Endothelial cell of umbilical vein (primary cell): ENCODE measurements around the gene OVOL1. TPM values are rescaled to one million over a fixed set of nuclear protein-coding genes. Genes with fewer than 3 reads are reported as not detected.

Experiments used
- BruUV-seq: library from RNA; stranded (reverse); fragments of 400-500 nt; replicated peaks from 2 replicates; lab custom pipeline; 2021; lab: Mats Ljungman, UMichigan
- CTCF ChIA-PET: fragments of 300-600, 350-600 bp; sonication (Branson Sonifier 250); formaldehyde crosslinking; loops from one replicate; lab custom pipeline; 2021; ENCODE audit warnings: antibody characterized with exemption, inconsistent platforms; lab: Charles Lee
- POLR2A ChIA-PET: fragments of 300-600, 350-600 bp; sonication (Branson Sonifier 250); formaldehyde crosslinking; loops from one replicate; lab custom pipeline; 2021; ENCODE audit warnings: antibody characterized with exemption, inconsistent platforms; lab: Charles Lee
- DNase-seq: peaks from one replicate; pipeline ENCODE4 v3.0.0-alpha.2; 2011; ENCODE audit warnings: low read depth, low spot score
- FAIRE-seq: peaks from 2 replicates; lab custom pipeline; 2011; peaks lifted over from hg19 to GRCh38; lab: Jason Lieb, UNC
- H2AFZ ChIP-seq: 2 replicates; pipeline ENCODE4 v1.6.0; 2012; ENCODE audit warnings: low read depth, low read length, control low read depth, inconsistent platforms
- H3K27ac ChIP-seq: 2 replicates; pipeline ENCODE4 v1.5.1; 2011; ENCODE audit warnings: low read depth, mild to moderate bottlenecking, control low read depth, low read length, moderate library complexity; ENCODE audit not compliant: insufficient read depth
- H3K27me3 ChIP-seq, 2 experiments: 2 replicates each; pipeline versions ENCODE4 v1.6.0 to v1.6.1; 2011; ENCODE audit warnings: low read length in 2 of 2, mixed read lengths in 1 of 2; ENCODE audit not compliant: control insufficient read depth in 2 of 2, insufficient read depth in 2 of 2
- H3K36me3 ChIP-seq, 2 experiments: 2 replicates in 1 of 2; 3 replicates in 1 of 2; pipeline ENCODE4 v1.5.1; 2011; ENCODE audit warnings: low read length in 2 of 2, mild to moderate bottlenecking in 1 of 2, moderate library complexity in 1 of 2; ENCODE audit not compliant: control insufficient read depth in 2 of 2, insufficient read depth in 2 of 2; ENCODE audit errors: extremely low read depth in 1 of 2
- H3K4me1 ChIP-seq: 3 replicates; pipeline ENCODE4 v1.5.1; 2011; ENCODE audit warnings: mild to moderate bottlenecking, low read length; ENCODE audit not compliant: control insufficient read depth, insufficient read depth; ENCODE audit errors: extremely low read depth
- H3K4me2 ChIP-seq: 2 replicates; pipeline ENCODE4 v1.6.1; 2011; ENCODE audit warnings: low read length, control low read depth, mixed read lengths; ENCODE audit not compliant: insufficient read depth
- H3K4me3 ChIP-seq, 3 experiments: fragments of 200-600 bp in 1 of 3; sonication (generic), shearing (Covaris generic) in 1 of 3; replicated peaks in 1 of 3; 2 replicates each; pipeline ENCODE4 v1.5.1; 2011 to 2016; ENCODE audit warnings: control low read depth in 3 of 3, low read length in 3 of 3, mild to moderate bottlenecking in 2 of 3, inconsistent platforms in 1 of 3, low read depth in 1 of 3, moderate library complexity in 1 of 3; ENCODE audit not compliant: insufficient read depth in 1 of 3
- H3K79me2 ChIP-seq: 2 replicates; pipeline ENCODE4 v1.6.0; 2012; ENCODE audit warnings: low read length, inconsistent platforms; ENCODE audit not compliant: control insufficient read depth, insufficient read depth
- H3K9ac ChIP-seq: replicated peaks from 2 replicates; pipeline ENCODE3; 2011; ENCODE audit warnings: low read length, control low read depth; ENCODE audit not compliant: insufficient read depth; ENCODE audit errors: extremely low read depth
- H3K9me1 ChIP-seq: replicated peaks from 3 replicates; pipeline ENCODE4 v1.6.0; 2011; ENCODE audit warnings: mild to moderate bottlenecking, low read length; ENCODE audit not compliant: control insufficient read depth, insufficient read depth; ENCODE audit errors: extremely low read depth
- H3K9me3 ChIP-seq: replicated peaks from 2 replicates; pipeline ENCODE4 v1.5.1; 2012; ENCODE audit warnings: low read length, inconsistent platforms; ENCODE audit not compliant: control insufficient read depth, insufficient read depth
- H4K20me1 ChIP-seq: replicated peaks from 2 replicates; pipeline ENCODE3; 2011; ENCODE audit warnings: mild to moderate bottlenecking, low read length; ENCODE audit not compliant: control insufficient read depth, insufficient read depth; ENCODE audit errors: extremely low read depth
- CTCF ChIP-seq, 2 donors: IDR thresholded peaks; 1 replicate in 1 of 2; 2 replicates in 1 of 2; pipeline ENCODE4 v1.5.1; 2011; ENCODE audit warnings: low read length in 2 of 2, mild to moderate bottlenecking in 2 of 2, moderate library complexity in 2 of 2, control low read depth in 1 of 2, inconsistent platforms in 1 of 2, low read depth in 1 of 2; ENCODE audit not compliant: insufficient read depth in 1 of 2; ENCODE audit errors: extremely low read depth in 1 of 2
- EZH2 ChIP-seq: IDR thresholded peaks from 2 replicates; pipeline ENCODE4 v1.6.1; 2012; ENCODE audit warnings: borderline replicate concordance, low read depth, mild to moderate bottlenecking, moderate library complexity, low read length, inconsistent platforms; ENCODE audit not compliant: severe bottlenecking
- FOS ChIP-seq: IDR thresholded peaks from 2 replicates; pipeline ENCODE4 v1.6.1; 2011; ENCODE audit warnings: mild to moderate bottlenecking, low read length, moderate library complexity, borderline replicate concordance; ENCODE audit not compliant: insufficient read depth
- GATA2 ChIP-seq: IDR thresholded peaks from 2 replicates; pipeline ENCODE4 v1.7.0; 2011; ENCODE audit warnings: low read depth, mild to moderate bottlenecking, moderate library complexity, mixed read lengths, low read length; ENCODE audit not compliant: insufficient read length, insufficient read depth
- JUN ChIP-seq: IDR thresholded peaks from 2 replicates; pipeline ENCODE4 v1.6.1; 2011; ENCODE audit warnings: borderline replicate concordance, low read depth; ENCODE audit not compliant: insufficient read length, insufficient read depth
- MAX ChIP-seq: IDR thresholded peaks from 2 replicates; pipeline ENCODE4 v1.6.1; 2011; ENCODE audit not compliant: insufficient read depth, insufficient read length
- MYC ChIP-seq: IDR thresholded peaks from one replicate; pipeline ENCODE4 v1.6.1; 2011; ENCODE audit warnings: mild to moderate bottlenecking, low read depth, low read length
- POLR2A ChIP-seq: IDR thresholded peaks from 2 replicates; pipeline ENCODE4 v1.6.1; 2012; ENCODE audit warnings: low read depth, mild to moderate bottlenecking, control low read depth, low read length
- POLR2AphosphoS5 ChIP-seq: IDR thresholded peaks from 2 replicates; pipeline ENCODE4 v1.6.1; 2012; ENCODE audit warnings: low read depth, mild to moderate bottlenecking, control low read depth, low read length, moderate library complexity; ENCODE audit not compliant: insufficient read depth
- dilution Hi-C: fragments of 300-500 bp; cut with MboI; formaldehyde crosslinking; loops from one replicate; pipeline ENCODE4 v1.15.0; 2019; ENCODE audit warnings: low sequenced_read_pairs; ENCODE audit not compliant: extremely low pct_ligation_motif_present
- intact Hi-C: fragments of 100-400 bp; cut with micrococcal nuclease; formaldehyde crosslinking; loops from one replicate; pipeline ENCODE4 v1.10.0; 2022
- polyA plus RNA-seq, 4 experiments: library from polyadenylated mRNA; depleted of rRNA in 3 of 4; stranded (reverse) in 3 of 4; unstranded in 1 of 4; fragments of >200 nt; gene quantifications; 2 replicates each; pipeline versions ENCODE4 v1.2.1 to v1.2.3, GENCODE V29; 2011 to 2012; ENCODE audit warnings: missing spikeins in 1 of 4
- total RNA-seq: library from RNA; stranded (reverse); gene quantifications from 2 replicates; pipeline ENCODE4 v1.2.3, GENCODE V29; 2021

Gene OVOL1
- total and polyA plus RNA-seq, 2 donors (not counting 3 experiments of a cell fraction or from before 2014, with no cell fraction given) = not detected

GRCh38 chr11:65781962-65782815 lies 4.7 kb upstream of the OVOL1 start:
- Histone ChIP-seq H3K9me1 (no peaks in the 10 kb centered on the region), H3K27ac (no peak overlapping the region), H3K4me1 (peaks cover 5% of the 10 kb centered on the region), H4K20me1 (no peaks in the 10 kb centered on the region), H3K9me3 (no peaks in the 10 kb centered on the region), H3K27me3 (peaks cover 19 to 20% of the 10 kb centered on the region in 2 experiments), H3K9ac (no peak overlapping the region), H3K4me3 (no peak overlapping the region), H3K36me3 (peaks cover 10 to 14% of the 10 kb centered on the region in 2 experiments), H3K79me2 (peaks cover 24% of the 10 kb centered on the region), H2AFZ (no peak overlapping the region), H3K4me2 (no peak overlapping the region)
- POLR2A ChIA-PET = no interaction called here
- dilution Hi-C loops (no loop called here), intact Hi-C loops (loop anchor here (2.0 kb wide), 1 partner anchor 207 kb away; no protein-coding TSS in a partner anchor)
- TF ChIP-seq MYC (no peak), FOS (no peak), POLR2AphosphoS5 (no peak), JUN (no peak), GATA2 (no peak), MAX (no peak), CTCF (IDR thresholded peaks at IDR 0.05; ENCODE audit: extremely low read depth in 1 of 2, insufficient read depth in 1 of 2, low read depth in 1 of 2, low read length in 2 of 2) (no peak), POLR2A (no peak), EZH2 (no peak)
- FAIRE-seq (no peak), DNase-seq (no peak)
- BruUV-seq = no TSS peak
- CTCF ChIA-PET = interaction anchor here (0.6 to 4.1 kb wide), 5 partner anchors 9 to 35 kb away, joined by 3 to 71 read pairs (median 18); no protein-coding TSS in a partner anchor
